ENCODE measurements around the gene GRIA1. TPM values are rescaled to one million over a fixed set of nuclear protein-coding genes. Genes with fewer than 3 reads are reported as not detected.
A peak's percentile ranks its signal among the peaks of the same experiment; 100 is the strongest.

GRIA1 gene
- not detected in 2 replicates for total RNA-seq

DNA sequence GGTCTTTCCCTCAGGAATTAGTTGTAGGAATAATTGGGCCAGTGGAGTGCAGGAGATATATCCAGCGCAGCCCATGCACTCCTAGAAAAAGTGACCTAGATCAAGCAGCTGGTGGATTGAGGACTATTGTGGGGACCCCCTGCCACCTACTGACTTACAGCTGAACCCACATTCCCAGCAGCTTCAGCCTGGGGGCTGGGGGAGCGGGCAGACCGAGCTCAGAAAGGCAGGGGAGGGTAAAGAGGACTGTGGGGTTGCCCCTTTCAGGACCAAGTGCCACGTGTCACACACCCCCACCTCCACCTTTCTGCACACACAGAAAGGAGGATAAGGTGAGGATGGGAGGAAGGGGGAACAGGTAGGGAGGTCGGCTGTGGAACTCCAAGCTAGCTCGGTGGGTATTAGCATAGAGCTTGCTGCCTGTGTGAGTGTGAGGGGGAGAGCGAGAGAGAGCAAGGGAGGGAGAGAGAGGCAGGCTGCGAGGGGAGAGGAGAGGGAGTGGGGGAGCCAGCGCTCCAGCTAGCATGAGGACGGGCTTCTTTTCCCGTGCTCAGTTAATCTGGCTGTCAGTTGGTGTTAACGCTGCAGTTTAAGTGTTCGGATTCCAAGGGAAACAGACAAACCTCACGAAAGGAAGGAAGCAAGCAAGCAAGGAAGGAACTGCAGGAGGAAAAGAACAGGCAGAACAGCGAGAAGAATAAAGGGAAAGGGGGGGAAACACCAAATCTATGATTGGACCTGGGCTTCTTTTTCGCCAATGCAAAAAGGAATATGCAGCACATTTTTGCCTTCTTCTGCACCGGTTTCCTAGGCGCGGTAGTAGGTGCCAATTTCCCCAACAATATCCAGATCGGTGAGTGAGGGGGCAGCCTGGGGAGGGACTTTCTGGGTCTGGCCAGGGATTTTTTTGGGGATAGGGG, at the start of gene GRIA1:
TSS of gene GRIA1 (plus strand) at position 553 of the 920 bp plus-strand sequence.
- no peak for DNase-seq (ENCODE audit: low read depth in 2 of 2)

DNA sequence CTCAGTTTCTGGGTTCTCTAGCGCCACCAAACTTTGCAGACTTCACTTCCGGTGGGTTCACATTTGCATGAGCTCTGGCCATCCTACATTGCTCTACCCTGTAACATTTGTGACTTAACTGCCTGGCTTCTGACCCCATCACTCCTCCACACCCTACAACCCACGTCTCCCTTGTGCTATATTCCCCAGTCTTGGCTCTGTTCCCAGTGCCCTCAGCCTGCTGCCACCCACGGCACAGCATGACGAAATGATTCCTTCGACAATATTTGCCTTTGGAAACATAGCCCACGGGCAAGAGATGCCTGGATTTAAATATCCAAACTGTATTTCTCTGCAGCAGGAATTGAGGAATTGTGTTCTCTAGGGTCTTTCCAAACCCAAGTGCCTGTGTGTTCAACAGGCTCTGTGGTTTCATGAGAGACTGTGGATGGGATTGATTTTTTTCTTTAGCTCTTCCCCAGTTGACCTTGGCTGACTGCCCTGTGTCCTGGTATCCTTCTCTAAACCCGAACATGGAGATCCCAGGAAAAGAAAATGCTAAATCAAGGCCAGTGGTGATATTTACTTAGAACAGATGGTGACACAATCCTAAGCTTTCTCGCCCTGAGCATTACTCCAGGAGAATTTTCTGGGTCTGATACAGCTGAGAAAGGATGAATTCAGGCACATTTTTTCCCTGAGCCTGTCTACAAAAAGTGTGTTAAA, 44.4 kb upstream of the GRIA1 start:
- no peak for DNase-seq (ENCODE audit: low read depth in 2 of 2)

DNA sequence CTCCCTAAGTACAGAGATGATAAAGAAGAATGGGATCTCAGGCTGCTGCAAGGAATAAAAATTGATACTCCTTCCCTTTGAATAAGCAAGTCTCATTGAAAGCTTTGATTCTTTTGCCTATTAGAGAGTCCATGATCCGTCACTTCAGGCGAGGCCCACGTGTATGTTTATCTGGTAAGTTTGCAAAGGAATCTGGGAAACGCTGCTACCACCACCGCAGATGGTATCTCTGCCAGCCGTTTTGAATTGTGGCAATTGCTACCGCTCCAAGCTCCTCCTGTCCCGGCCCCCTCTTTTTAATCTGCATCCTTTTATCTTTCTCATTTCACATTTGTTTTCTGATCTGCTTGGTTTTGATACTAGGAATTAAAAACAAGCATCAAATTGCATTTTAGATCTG, 42.9 kb upstream of the GRIA1 start:
- no peak for DNase-seq (ENCODE audit: low read depth in 2 of 2)

- no peak for DNase-seq (ENCODE audit: low read depth in 2 of 2)
These were observed 34.1 kb upstream of the GRIA1 start for GRCh38 chr5:153456354-153456753.

- DNase-seq (ENCODE audit: low read depth in 2 of 2), result no peak
These were observed 33.5 kb upstream of the GRIA1 start for GRCh38 chr5:153456993-153457392.

- no peak for DNase-seq (ENCODE audit: low read depth in 2 of 2)
These were observed 32.2 kb upstream of the GRIA1 start for GRCh38 chr5:153458268-153458667.

GRCh38 chr5:153459051-153459743, 31.3 kb upstream of the GRIA1 start:
- peak in 1 of 2 donors; percentile 12 for DNase-seq (ENCODE audit: low read depth in 2 of 2)

GRCh38 chr5:153460421-153460820, 30.0 kb upstream of the GRIA1 start:
- no peak for DNase-seq (ENCODE audit: low read depth in 2 of 2)

GRCh38 chr5:153461341-153461740, 29.1 kb upstream of the GRIA1 start:
- DNase-seq (ENCODE audit: low read depth in 2 of 2), result no peak

DNA sequence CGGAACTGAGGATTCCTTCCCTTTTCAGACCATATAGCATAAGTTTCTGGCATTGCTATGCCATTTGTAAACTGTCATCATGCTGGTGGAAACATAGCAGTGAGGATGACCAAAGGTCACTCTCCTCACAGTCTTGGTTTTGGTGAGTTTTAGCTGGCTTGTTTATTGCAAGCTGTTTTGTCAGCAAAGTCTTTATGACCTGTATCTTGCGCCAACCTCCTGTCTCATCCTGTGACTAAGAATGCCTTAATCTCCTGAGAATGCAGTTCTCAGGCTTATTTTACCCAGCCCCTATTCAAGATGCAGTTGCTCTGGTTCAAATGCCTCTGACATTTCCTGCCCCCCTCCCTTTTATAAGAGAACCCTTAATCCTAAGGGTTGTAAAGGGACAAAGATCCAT, 26.7 kb upstream of the GRIA1 start:
- DNase-seq (ENCODE audit: low read depth in 2 of 2), result peak in 1 of 2 donors; percentile 59

DNA sequence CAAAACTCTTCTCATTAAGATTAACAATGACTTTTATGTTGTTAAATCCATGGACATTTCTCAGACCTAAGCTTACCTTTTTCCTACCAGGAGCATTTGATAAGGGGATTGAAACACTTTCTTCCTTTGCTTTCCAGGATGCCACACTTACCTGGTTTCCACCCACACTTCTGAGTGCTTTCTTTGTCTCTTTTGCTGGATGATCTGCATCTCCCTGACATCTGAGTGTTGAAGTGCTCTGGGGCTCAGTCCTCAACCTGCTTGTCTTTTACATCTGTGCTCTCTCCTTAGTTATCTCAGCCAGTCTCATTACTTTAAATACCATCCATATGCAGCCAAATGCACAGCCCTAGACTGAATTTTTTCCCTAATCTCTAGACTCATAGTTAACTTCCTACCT, 22.9 kb upstream of the GRIA1 start:
- DNase-seq (ENCODE audit: low read depth in 2 of 2), result no peak

DNA sequence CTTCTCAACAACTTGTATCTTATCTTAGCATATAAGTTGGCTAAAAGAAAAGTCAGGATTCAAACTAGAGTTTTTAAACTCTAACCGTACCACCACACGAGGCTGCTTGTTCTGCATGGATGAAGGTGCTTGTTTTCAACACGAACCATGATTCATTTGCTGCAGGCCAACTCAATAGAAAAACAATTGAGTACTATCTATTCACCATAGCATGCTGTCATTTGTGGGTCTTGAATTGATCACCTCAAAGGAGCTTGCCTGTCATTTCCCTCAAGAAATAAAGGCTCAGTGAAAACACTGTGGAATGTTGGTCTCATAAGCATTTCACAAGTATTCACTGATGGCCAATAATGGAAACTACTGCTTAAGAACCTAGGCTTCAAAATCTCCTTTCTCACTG, 21.0 kb upstream of the GRIA1 start:
- DNase-seq (ENCODE audit: low read depth in 2 of 2), result no peak

DNA sequence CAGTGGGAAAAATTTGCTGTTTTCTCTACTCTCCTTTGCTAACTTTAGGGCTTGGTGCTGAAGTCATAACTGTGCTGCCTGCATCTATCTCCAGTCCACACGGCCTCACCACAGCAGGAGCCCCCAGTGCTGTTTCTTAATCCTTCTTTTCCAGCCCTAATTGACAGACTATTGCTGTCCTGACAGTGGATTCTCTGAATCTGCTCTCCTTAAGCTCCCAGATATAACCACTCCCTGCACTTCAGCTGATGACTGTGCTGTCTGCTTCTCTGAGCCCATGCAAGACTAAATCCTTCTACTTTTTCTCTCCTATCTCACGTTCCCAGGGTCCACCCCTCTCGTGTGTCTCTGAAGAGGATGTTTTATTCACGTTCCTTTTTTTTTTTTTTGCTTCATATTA, 19.7 kb upstream of the GRIA1 start:
- DNase-seq (ENCODE audit: low read depth in 2 of 2), result no peak

DNA sequence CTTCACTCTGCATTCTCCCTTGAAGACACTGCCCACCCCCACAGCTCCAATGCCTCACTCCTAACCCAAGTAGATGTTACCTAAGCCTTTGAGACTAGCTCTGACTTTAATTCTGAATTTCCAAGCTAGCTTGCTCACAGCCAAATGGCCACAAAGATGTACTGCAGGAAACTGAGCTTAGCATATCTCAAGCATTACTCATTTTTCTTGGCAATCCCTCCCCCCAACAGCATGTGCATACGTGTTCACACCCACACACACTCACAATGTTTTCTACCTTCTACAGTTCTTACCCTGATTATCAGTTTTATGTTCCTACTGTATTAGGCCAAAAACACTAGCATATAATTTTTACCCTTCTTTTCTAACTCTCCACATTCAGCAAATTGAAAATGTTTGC, 13.7 kb upstream of the GRIA1 start:
- DNase-seq (ENCODE audit: low read depth in 2 of 2), result peak; percentile 3 to 83

DNA sequence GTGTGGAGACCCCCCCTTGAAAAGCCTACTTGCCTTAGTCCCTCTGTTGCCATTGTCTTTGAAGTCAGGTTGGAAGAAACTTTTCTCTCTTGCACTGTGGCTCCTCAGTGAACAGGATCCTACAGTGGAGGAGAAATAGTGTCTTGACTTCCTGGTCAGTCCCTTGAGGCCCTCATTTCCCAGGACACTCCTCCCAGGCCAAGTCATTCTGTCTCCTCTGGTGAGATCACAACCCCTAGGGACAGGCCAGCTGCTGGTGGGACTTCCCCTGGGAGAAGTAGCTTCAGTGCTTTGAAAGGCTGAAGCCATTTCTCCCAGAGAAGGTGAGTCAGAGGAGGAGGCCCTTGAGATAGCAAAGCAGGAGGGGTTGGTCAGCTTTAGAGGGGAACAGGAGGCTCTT, 10.1 kb upstream of the GRIA1 start:
- peak in 1 of 2 donors; percentile 15 for DNase-seq (ENCODE audit: low read depth in 2 of 2)

- no peak for DNase-seq (ENCODE audit: low read depth in 2 of 2)
These were observed 7.0 kb upstream of the GRIA1 start for GRCh38 chr5:153483482-153483881.

- no peak for DNase-seq (ENCODE audit: low read depth in 2 of 2)
These were observed 4.8 kb upstream of the GRIA1 start for GRCh38 chr5:153485641-153486040.

GRCh38 chr5:153486771-153487170, 3.7 kb upstream of the GRIA1 start:
- DNase-seq (ENCODE audit: low read depth in 2 of 2), result no peak

GRCh38 chr5:153489611-153490010, 859 bp upstream of the GRIA1 start:
- DNase-seq (ENCODE audit: low read depth in 2 of 2), result no peak

DNA sequence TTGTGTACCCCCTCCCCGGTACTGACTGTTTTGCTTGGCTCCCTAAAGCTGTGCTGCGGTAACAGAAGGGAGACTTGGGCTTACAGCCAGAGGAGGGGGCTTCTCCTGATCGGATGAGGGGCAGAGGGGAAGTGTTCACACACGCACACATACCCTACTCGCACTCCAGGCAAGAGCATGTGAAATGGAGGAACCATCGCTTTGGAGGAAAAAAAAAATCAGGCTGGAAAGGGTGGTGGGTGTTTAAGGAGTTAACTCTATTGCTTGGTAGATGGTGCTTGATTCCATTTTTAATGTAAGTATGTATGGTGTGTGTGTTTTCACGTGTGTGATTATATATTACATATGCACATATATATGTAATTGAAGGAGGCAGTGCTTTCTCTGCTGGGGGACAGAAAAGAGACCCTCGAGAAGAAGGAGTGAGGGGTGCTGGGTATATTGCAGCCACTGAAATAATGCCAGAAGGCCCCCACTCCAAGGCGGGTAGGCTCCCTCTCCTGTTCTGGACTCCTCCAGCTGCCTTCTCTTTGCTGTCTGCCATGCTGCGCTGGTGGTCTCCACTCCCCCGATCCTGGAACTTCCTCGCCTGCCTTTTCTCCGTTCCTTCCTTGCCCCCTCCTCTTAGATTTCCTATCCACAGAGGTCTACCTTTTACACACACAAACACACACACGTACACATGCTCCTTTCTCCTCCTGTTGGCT, 721 bp downstream of the GRIA1 start:
- no peak for DNase-seq (ENCODE audit: low read depth in 2 of 2)

- DNase-seq (ENCODE audit: low read depth in 2 of 2), result no peak
These were observed 1.4 kb downstream of the GRIA1 start for GRCh38 chr5:153491856-153492255.

DNA sequence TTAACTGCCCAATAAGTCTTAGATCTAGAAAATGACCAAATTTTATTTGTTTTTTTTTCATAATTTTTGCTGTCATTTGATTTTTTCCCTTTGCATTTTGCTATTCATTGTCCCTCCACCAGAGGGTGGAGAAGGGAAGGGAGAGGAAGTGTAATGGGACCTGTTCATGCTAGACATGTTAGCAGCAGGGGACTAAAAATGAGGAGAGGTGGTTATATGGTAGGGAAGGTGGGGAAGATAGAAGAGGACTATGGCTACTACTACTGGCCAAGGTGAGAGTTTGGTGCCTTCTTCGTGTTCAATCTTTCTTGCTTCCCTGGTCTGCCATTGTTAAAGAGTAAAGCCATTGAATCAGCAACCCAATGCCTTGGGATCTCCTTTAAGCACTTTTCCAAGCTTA, 6.4 kb downstream of the GRIA1 start:
- DNase-seq (ENCODE audit: low read depth in 2 of 2), result peak; percentile 55 to 60
